ENCODE data around the gene ATG4A.

The ATG4A gene

DNA sequence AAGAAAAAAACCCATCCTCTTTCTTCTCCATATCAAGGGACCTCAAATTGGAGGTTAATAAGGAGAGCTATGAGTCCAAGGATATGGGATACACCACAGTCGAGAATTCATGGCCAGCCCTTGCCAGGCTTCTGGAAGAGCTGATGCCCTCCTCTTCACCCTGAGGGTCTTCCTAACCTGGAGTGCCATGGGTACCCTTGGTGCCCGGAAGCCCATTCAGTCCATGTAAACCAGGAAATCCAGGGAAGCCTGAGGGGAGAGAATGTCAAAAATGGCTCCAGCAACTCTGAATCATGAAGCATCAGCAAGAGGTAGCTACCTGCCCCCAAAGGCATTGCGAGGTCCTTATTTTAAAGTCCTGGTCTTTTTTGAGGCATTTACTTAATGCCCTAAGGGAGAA lies 78.2 kb downstream of the ATG4A start:
- no peak for DNase-seq

DNA sequence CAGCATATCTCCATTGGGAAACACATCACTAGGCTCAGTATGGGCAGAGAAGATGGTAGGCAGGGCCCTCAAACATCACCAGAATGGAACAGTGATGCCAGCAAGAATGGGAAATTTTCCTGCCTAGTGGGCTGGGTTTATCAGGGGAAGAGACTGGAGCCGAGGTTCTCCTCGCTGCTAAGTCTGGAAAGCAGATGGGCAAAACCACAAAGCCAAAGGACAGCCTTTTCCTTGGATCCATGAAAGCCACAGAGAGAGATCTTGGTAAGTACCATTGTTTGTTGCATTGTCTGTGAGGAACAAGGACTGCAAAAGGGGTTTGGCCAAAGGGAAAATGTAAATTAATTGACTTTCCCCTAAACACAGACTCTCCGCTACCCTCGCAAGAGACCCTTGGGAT lies 80.1 kb downstream of the ATG4A start:
- no peak for DNase-seq

- DNase-seq: no peak
These were observed 82.3 kb downstream of the ATG4A start for GRCh38 chrX:108173874-108174273.

DNA sequence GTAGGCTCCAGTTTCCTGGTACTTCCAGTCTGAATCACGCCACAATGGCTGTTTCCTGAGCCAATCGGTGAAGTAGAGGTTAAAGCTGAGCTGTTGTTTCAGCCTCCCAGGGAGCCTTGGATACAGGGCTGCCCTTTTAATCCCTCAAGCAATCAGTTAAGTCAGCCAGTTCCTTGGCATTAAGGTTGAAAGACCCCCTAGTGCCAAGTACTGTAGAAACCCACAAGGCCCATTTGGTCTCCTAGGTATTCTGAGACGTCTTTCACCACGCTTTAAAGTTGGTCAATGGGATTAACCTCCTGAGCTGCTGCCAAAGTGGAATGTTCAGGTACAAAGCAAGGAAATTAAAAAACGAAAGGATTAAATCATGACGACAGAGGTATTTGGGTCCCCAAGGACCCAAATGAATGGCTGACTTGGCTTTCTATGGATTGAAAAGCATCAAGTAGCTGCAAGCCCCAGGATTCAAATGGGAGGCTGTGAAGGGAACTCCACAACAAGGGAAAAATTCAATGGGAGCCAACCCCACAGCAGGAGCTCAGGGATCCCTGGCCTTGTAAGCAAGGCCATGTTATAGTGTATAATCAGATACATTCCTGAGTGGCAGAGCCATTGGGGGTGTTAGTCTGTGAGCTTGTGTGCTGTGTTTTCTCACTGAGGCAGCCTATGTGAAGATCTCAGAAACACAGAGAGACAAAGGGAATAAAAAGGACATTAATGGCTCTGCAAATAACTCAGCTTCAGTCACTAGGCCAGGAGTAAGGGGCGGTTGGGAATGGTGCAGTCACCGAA lies 86.0 kb downstream of the ATG4A start:
- DNase-seq: no peak

- DNase-seq: no peak
These were observed 86.5 kb downstream of the ATG4A start for GRCh38 chrX:108178143-108178498.

GRCh38 chrX:108186811-108187210 lies 95.2 kb downstream of the ATG4A start:
- no peak for DNase-seq

- DNase-seq: no peak
These were observed 106.8 kb downstream of the ATG4A start for GRCh38 chrX:108198420-108198819.

GRCh38 chrX:108199041-108199440 lies 107.5 kb downstream of the ATG4A start:
- no peak for DNase-seq

- no peak for DNase-seq
These were observed 108.1 kb downstream of the ATG4A start for GRCh38 chrX:108199691-108200090.

DNA sequence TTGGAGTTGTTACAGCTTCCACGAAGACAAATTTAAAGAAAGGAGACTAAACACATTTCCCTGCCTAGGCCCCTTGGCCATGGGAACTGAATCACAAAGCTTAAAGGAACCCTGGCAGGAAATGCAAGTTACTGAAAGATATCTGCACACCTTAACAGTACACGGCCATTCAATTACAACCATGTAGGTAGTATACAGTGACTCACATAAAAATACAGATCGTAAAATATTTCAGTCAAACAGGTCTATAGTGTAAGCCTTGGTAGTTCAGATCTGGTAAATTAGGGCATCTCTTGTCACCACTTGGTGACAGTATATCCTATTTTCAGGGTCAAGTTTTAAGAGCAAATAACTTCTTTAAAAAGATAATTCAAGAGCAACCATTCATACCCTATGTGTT lies 112.0 kb downstream of the ATG4A start:
- DNase-seq: no peak
